Adrenal gland (tissue), 12 donors: Measurements from ENCODE around the gene GATAD2B. TPM values are rescaled to one million over a fixed set of nuclear protein-coding genes. Genes with fewer than 3 reads are reported as not detected.
A peak's percentile ranks its signal among the peaks of the same experiment; 100 is the strongest.
"Not testable (repeated sequence)": the region's sequence is repeated elsewhere in the genome, so short reads cannot be mapped to it uniquely, and the experiment has no call there.

Source experiments
- DNase-seq, 7 donors: peaks; one replicate each; pipeline ENCODE4 v3.0.0-alpha.2; 2019 to 2020
- H3K27ac ChIP-seq, 5 donors: fragments of 200-600 bp; sonication (generic) in 4 of 5; 1 replicate in 3 of 5; 2 replicates in 2 of 5; pipeline versions ENCODE4 v1.5.1 to v1.8.0; 2016 to 2020; ENCODE audit warnings: mild to moderate bottlenecking in 1 of 5
- H3K27me3 ChIP-seq: fragments of 200-600 bp; 2 replicates; pipeline ENCODE4 v1.8.0; 2021
- H3K36me3 ChIP-seq, 2 donors: fragments of 200-600 bp; replicated peaks in 1 of 2; 1 replicate in 1 of 2; 2 replicates in 1 of 2; pipeline versions ENCODE4 v1.5.1 to v1.8.0; 2018 to 2022
- H3K4me1 ChIP-seq, 2 donors: fragments of 200-600 bp; replicated peaks in 1 of 2; 1 replicate in 1 of 2; 2 replicates in 1 of 2; pipeline versions ENCODE4 v1.5.1 to v1.8.0; 2018 to 2021
- H3K4me3 ChIP-seq, 4 donors: fragments of 200-600 bp; sonication (generic) in 3 of 4; one replicate each; pipeline ENCODE4 v1.5.1; 2016 to 2018
- H3K9me3 ChIP-seq, 3 donors: fragments of 200-600 bp; sonication (generic) in 1 of 3; replicated peaks in 1 of 3; 1 replicate in 2 of 3; 2 replicates in 1 of 3; pipeline versions ENCODE4 v1.5.1 to v1.8.0; 2016 to 2021
- CTCF ChIP-seq, 6 experiments: fragments of 450-650 bp in 4 of 6; fragments of 200-600 bp in 2 of 6; sonication (generic) in 1 of 6; IDR thresholded peaks; 1 replicate in 5 of 6; 2 replicates in 1 of 6; pipeline versions ENCODE4 v1.5.1 to v1.8.0; 2016 to 2021; ENCODE audit warnings: antibody characterized with exemption in 6 of 6, mild to moderate bottlenecking in 2 of 6, moderate library complexity in 1 of 6
- POLR2A ChIP-seq, 2 donors: fragments of 450-650 bp; IDR thresholded peaks; one replicate each; pipeline ENCODE4 v1.6.1; 2017; ENCODE audit warnings: antibody characterized with exemption in 2 of 2, mild to moderate bottlenecking in 2 of 2, moderate library complexity in 1 of 2
- WGBS, 4 donors: extraction: QIAGEN DNeasy Blood & Tissue Kit in 2 of 4; methylation state at CpG; one replicate each; pipeline versions ENCODE4 v1.1.5 to v1.1.7; 2013 to 2017; 5-methylcytosine and 5-hydroxymethylcytosine counted together
- intact Hi-C, 2 donors: fragments of 100-400 bp; cut with DNase I; formaldehyde crosslinking; loops; one replicate each; pipeline versions ENCODE4 v1.14.1 to v1.15.0; 2022 to 2023
- polyA plus RNA-seq, 3 donors: library from polyadenylated mRNA; stranded (reverse); fragments of 200-250 nt in 2 of 3; fragments of 350-450 nt in 1 of 3; fragmentation: Illumina TruSeq in 1 of 3; extraction: RNeasy Lipid Tissue Mini Kit (QIAGEN cat#74804) in 1 of 3; gene quantifications; one replicate each; pipeline ENCODE4 v1.2.3, GENCODE V29; 2013 to 2014
- total RNA-seq, 9 donors: library from RNA; depleted of rRNA in 4 of 9; stranded (reverse); fragments of >200 nt in 4 of 9; fragments of 120-200 nt in 1 of 9; fragmentation: NEBNext Ultra II Directional in 1 of 9; extraction: Animal tissue kit (Norgen Biotek cat#: 25700) in 1 of 9; gene quantifications; one replicate each; pipeline versions ENCODE4 v1.1.0 to v1.2.4, GENCODE V29; 2013 to 2023
- donor health status: healthy with polysubstance abuse.
- donor health status: Bipolar disorder and iron deficiency.
- donor health status: DM: yes; HTN: yes; CAD: no.
- donor health status: DM: no; HTN: no; CAD: no.
- donor health status: DM: no; HTN: no; CAD: no.
- donor health status: DM: yes; HTN: yes; CAD: no.

Gene GATAD2B
- total and polyA plus RNA-seq, 12 donors, result 3.0 to 43.3 (median 16.6) TPM

GRCh38 chr1:153899509-153899908, 23.3 kb downstream of the GATAD2B start:
- H3K36me3 ChIP-seq, result no peaks in the 10 kb centered on the region
- H3K27ac ChIP-seq, result no peak overlapping the region
- no peak for DNase-seq
- H3K27me3 ChIP-seq, result no peaks in the 10 kb centered on the region
- 91 to 98% (median 97%) methylated on average over 6 of the region's 6 CpGs for WGBS, 4 donors
- peaks cover 15 to 17% of the 10 kb centered on the region in 2 donors for H3K4me1 ChIP-seq
- H3K4me3 ChIP-seq, result no peak overlapping the region
- intact Hi-C loops, result no loop called here
- TF ChIP-seq POLR2A (IDR thresholded peaks at IDR 0.05), result no peak
- no peak for TF ChIP-seq CTCF (IDR thresholded peaks at IDR 0.05)
- H3K9me3 ChIP-seq, result no peaks in the 10 kb centered on the region

- H3K4me1 ChIP-seq, result peaks cover 15 to 17% of the 10 kb centered on the region in 2 donors
- H3K27ac ChIP-seq, result peak overlapping the region in 3 of 5 donors; percentile 51 to 60 (median 54)
- DNase-seq, H3K9me3 ChIP-seq, H3K4me3 ChIP-seq, H3K36me3 ChIP-seq, H3K27me3 ChIP-seq, intact Hi-C loops: not testable (repeated sequence)
- 76 to 88% (median 80%) methylated on average over 1 of the region's 1 CpG for WGBS, 4 donors
Measured at GRCh38 chr1:153895866-153896265, 26.9 kb downstream of the GATAD2B start.

DNA sequence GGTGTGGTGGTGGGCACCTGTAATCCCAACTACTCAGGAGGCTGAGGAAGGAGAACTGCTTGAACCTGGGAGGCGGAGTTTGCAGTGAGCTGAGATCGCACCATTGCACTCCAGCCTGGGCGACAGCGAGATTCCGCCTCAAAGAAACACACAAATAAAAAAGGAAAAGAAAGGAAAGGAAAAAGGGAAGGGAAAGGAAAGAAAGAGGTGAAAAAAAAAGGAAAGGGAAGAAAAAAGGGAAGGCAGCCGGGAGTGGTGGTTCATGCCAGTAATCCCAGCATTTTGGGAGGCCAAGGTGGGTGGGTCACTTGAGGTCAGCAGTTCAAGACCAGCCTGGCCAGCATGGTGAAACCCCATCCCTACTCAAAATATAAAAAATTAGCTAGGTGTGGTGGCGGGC, 31.7 kb downstream of the GATAD2B start:
- H3K36me3 ChIP-seq, H3K4me3 ChIP-seq, intact Hi-C loops, H3K27ac ChIP-seq, H3K9me3 ChIP-seq, H3K27me3 ChIP-seq: not testable (repeated sequence)
- peak in 1 of 7 donors; percentile 9 for DNase-seq
- H3K4me1 ChIP-seq, result peaks cover under 1 to 25% of the 10 kb centered on the region in 2 donors
- 94 to 97% (median 97%) methylated on average over 7 of the region's 7 CpGs for WGBS, 4 donors

GRCh38 chr1:153888533-153888932, 34.2 kb downstream of the GATAD2B start:
- Histone ChIP-seq H3K4me1 (peaks cover 0 to 21% of the 10 kb centered on the region in 2 donors), H3K4me3 (no peak overlapping the region), H3K27me3 (no peaks in the 10 kb centered on the region), H3K36me3 (no peaks in the 10 kb centered on the region), H3K9me3 (no peaks in the 10 kb centered on the region), H3K27ac (peak overlapping the region in 1 of 5 donors; percentile 40)
- intact Hi-C loops, result no loop called here
- no peak for DNase-seq
- 0 to 17% (median 9%) methylated on average over 3 of the region's 3 CpGs for WGBS, 4 donors
- TF ChIP-seq CTCF (IDR thresholded peaks at IDR 0.05) (no peak), POLR2A (IDR thresholded peaks at IDR 0.05) (no peak)

DNA sequence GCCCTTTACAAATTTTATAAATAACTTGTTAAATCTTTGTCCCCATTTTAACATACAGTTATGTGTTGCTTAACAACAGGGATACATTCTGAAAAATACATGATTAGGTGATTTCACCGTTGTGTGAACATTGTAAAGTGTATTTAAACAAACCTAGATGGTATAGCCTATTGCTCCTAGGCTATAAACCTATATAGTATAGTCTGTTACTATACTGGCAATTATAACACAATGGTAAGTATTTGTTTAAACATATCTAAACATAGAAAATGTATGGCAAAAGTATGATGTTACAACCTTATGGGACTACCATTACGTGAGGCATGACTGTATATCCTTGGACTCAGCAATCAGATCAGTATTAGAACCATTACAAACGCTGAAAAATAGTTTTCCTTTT, 36.6 kb downstream of the GATAD2B start:
- H3K36me3 ChIP-seq, result no peaks in the 10 kb centered on the region
- H3K27ac ChIP-seq, result no peak overlapping the region
- H3K4me1 ChIP-seq, result peaks cover 14 to 39% of the 10 kb centered on the region in 2 donors

More for the DNA sequence above, 36.6 kb downstream of the GATAD2B start:
- Histone ChIP-seq H3K9me3 (no peaks in the 10 kb centered on the region), H3K4me3 (no peak overlapping the region), H3K27me3 (no peaks in the 10 kb centered on the region)
- 76 to 78% (median 78%) methylated on average over 3 of the region's 3 CpGs for WGBS, 4 donors
- TF ChIP-seq POLR2A (IDR thresholded peaks at IDR 0.05) (no peak), CTCF (IDR thresholded peaks at IDR 0.05) (no peak)
- intact Hi-C loops, result no loop called here
- no peak for DNase-seq
